DMS153 (cell line): ENCODE results near the gene CD151.

Source experiments
- DNase-seq: peaks from one replicate; lab custom pipeline; 2025; lab: John Stamatoyannopoulos, UW

CD151 gene

DNA sequence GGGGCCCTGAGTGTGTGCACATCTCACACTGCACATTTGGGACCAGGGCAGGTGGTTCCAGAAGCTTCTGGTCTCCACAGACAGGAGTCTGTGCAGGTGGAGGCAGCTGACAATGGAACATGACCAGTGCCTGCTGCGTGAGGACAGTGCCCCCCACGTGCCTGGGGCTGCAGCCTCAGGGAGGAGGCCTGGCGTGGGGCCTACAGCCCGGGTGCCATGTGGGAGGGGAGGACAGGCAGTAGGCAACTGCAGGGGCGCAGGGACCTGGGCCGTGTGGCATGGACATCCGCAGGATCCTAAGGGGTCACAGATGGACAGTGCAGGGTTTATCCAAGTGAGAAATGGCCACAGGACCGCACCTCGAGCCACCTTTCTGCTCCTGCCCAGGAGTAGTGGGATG, 38.7 kb downstream of the CD151 start:
- no peak for DNase-seq

DNA sequence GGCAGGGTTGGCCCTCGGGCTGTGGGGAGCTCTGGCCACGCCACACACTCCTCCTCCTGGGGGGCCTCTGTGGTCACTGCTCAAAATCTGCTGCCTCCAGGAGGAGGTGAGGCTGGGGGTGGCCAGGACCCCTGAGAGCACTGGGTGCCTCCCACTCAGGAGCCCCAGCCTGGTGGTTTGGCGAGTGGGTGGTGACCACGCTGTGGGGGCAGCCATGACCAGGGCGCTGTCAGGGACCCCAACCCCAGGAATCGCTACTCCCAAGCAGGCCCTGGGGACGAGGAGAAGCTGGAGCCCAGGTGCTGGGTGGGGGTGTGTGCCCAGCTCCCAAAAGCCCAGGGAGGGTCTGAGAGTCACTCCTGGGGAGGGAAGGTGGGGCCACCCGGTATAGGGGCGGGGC, 40.0 kb downstream of the CD151 start:
- no peak for DNase-seq

DNA sequence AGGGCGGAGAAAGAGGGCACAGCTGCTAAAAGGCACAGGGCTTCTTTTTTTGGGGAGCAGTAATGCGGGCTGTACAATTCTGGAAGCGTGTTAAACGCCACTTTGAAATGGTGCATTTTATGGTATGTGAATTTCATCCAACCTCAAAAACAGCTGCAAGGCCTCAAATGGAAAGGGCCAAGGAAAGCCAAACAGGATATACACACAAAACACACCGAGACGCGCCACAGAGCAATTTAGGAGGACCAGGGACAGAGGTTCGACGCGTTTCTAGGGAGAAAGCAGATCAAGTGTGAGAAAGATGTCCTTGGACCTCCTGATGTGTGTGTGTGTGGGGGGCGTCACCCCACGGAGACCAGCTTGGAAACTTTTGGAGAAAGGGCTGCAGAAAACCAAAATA, 41.0 kb downstream of the CD151 start:
- no peak for DNase-seq

DNA sequence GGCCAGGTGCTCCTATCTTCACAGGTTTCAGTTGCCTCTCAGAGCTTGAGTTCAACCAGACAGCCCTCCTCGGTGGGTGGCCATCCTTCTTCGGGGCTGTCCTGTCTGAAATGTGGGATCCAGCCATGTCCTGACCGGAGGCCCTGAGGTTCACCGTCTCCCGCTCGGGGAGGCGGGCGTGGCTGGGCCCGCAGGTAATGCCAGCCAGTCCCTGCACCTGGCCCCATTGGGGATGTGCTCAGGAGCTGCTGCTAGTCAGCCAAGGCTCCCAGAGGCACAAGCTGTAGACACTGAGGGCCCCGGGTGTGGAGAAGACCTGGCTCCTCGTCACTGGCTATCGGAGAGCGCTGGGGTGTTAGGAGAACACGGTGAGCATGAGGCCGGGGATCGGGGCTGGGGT, 42.5 kb downstream of the CD151 start:
- DNase-seq: no peak

DNA sequence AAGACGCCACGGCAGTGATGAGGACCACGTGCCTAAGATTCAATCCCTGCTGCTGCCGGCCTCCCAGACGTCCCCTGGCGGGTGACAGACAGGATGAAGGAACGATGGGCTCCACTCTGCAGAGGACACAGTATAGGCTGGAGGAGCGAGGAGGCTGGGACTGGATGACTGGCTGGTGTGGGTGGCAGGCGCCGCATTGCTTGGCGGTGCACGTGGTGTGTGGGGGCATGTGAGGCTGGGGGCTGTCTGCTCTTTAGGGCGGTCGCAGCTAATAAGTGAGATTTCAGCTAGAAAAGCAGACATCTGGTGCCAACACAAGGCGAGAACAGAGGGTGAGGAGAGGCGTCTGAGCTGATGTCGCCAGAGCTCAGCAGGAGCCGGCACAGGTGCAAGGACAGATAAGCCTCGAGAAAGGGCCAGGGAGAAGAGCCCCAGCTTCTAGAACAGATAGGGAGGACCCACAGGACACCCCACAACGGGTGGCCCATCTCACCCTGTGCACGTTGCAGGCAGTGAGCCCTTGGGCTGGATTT, 43.1 kb downstream of the CD151 start:
- no peak for DNase-seq

DNA sequence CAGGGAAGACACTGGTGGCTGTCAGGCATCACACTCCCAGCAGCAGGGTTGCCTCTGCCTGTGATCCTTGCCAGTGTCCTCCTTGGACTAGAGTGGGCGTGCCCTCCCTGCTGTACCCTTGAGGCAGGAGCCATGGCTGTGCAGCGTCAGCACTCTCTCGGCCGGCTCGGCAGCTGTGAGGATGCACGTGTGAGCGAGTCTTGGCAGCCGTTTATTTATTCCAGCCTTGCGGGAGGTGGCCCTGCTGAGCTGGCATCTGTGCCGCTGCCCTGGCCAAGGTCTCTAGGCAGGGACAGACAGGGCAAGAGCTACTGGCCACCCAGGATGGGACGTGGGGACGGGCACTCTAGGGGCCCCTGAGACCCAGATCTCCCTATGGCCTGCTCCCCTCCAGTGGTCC, 43.8 kb downstream of the CD151 start:
- DNase-seq: no peak

DNA sequence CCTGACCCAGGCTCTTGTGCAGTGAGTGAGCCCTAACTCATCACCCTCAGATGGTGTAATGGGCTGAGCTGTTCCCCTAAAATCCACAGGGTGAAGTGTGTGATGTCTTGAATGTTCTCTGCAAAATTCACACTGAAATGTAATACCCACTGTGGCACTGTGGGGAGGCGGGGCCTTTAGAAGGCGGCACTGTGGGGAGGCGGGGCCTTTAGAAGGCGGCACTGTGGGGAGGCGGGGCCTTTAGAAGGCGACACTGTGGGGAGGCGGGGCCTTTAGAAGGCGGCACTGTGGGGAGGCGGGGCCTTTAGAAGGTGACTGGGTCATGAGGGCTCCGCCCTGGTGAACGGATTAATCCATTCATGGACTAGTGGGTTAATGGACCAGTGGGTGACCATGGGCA, 44.8 kb downstream of the CD151 start:
- DNase-seq: no peak

DNA sequence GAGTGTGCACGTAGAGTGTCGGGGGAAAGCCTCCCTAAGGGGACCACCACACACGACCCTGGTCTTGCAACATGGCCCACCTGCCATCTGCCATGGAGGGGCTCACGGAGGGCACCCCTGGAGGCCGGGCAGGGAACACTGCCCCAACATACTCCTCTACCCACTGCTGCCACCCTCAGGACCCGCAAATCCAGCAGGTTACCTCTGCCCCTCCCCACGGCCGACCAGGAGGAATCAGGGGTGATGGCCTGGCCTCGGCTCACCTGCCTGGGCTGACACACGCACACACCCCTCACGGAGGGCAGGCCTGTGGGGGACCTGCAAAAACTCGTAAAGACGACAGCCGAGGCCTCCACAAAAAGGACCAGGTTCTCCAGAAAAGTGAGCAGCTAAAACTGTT, 47.7 kb downstream of the CD151 start:
- no peak for DNase-seq

DNA sequence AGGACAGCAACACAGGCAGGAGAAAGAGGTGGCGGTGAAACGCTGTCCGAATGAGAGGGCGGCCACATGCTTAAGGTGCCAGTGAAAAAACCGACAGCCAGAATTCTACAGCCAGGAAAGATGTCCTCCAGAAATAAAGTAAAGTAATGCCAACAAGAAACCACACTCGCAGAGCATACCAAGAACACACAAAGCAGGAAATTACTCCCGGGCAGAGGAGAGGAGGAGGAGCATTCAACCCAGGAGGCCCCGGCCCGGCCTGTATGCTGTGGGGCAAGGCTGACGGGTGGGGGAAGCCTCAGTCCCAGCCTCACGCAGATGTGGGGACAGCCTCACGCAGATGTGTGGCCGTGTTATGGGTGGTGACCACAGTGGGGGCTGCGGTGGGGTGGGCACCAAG, 49.8 kb downstream of the CD151 start:
- DNase-seq: no peak

DNA sequence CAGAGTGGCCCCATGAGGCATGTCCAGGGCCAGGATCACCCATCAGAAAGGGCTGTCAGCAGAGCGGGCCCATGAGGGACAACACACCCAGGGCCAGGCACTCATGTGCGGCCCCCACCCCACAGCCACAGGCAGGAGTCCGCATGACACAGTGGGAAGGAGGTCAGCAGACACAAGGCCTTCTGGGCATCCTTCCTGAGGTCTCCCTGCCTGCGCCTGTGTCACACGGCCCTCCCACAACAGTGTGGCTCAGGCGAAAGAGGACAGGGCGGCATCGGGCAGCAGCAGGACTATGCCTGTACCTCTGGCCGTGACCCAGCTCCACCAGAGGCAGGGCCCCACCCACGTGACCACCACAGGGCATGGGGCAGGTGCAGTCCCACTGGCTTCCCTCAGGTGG, 50.8 kb downstream of the CD151 start:
- no peak for DNase-seq

DNA sequence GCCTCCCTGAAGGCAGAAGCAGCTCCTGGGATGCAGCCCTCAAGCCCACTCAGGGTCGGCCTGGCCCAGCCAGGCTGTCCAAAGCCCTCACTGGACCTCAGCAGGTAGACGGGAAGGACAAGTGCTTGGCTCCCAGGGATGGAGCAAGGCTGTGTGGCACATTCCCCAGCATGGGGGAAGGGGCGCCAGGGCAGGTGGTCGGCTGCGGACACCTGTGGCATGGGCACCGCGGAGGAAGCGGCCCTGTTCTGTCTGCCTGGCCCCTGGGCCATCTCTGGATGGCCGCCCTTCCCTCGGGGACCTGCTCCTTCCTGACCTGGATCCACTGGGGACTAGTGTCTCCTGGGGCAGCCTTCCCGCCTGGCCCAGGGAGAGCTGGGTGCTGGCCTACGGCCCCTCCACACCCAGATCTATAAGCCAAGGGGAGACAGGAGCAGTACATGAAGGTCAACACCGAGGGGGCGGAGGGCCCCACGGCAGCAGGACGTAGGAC, 51.9 kb downstream of the CD151 start:
- DNase-seq: no peak

DNA sequence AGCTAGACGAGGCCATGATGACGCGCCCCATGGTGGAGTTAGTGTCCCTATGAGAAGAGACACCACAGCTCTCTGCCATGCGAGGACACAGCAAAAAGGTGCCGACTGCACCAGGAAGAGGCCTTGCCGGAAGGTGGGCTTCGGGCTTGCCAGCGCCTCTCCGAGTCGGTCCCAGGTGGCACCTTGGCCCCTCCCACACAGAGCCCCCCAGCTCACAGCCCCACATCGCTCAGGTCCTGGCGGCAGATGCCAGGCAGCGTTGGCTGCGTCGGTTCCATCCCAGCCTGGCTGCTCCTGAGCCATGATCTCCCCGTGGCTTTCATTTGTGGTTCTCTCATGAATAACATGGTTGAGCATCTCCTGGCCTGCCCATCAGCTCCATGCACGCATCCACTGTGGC, 53.8 kb downstream of the CD151 start:
- no peak for DNase-seq

DNA sequence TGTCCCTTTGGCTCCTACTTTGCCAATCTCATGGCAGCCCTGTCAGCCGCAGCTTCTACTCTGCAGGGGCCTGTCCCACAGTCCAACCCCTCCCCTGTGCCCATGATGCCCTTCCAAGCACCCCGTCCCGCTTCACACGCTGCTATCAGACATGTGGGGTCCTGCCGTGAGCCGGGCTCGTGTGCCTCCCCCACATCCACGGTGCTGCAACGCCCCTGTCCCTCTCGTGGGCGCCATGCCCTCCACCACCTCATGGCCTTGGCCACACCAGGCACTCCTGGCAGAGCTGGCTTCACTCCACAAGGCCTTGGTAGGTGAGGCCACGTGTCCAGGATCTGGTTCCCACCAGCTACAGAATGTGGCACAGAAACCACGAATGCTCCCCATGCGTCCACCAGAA, 54.8 kb downstream of the CD151 start:
- no peak for DNase-seq
